A673 (cell line): ENCODE results near the gene ADCY4. TPM values are rescaled to one million over a fixed set of nuclear protein-coding genes. Genes with fewer than 3 reads are reported as not detected.

Source experiments
- BruUV-seq: library from RNA; stranded (reverse); fragments of 400-500 nt; replicated peaks from 2 replicates; lab custom pipeline; 2021; lab: Mats Ljungman, UMichigan
- CTCF ChIA-PET: fragments of 300-600 bp; sonication (Branson Sonifier 250); formaldehyde crosslinking; loops from one replicate; lab custom pipeline; 2022; ENCODE audit warnings: antibody characterized with exemption; lab: Charles Lee
- POLR2A ChIA-PET: fragments of 300-600 bp; sonication (Branson Sonifier 250); formaldehyde crosslinking; loops from one replicate; lab custom pipeline; 2022; ENCODE audit warnings: antibody characterized with exemption; ENCODE audit not compliant: low non-redundant PET; lab: Charles Lee
- DNase-seq: peaks from one replicate; pipeline ENCODE4 v3.0.0-alpha.2; 2015; ENCODE audit warnings: low spot score
- H3K27ac ChIP-seq: fragments of 200-600 bp; sonication (generic); 2 replicates; pipeline ENCODE4 v1.5.1; 2016; ENCODE audit warnings: mixed run types, low read depth, mild to moderate bottlenecking, mixed read lengths, antibody characterized with exemption, low read length; ENCODE audit not compliant: poor library complexity, severe bottlenecking
- H3K27me3 ChIP-seq: fragments of 200-600 bp; sonication (generic); replicated peaks from 2 replicates; pipeline ENCODE4 v1.6.1; 2017; ENCODE audit warnings: mixed run types, low read depth, mild to moderate bottlenecking, mixed read lengths, antibody characterized with exemption, low read length; ENCODE audit not compliant: insufficient read depth, poor library complexity
- H3K36me3 ChIP-seq: fragments of 200-600 bp; sonication (generic); 2 replicates; pipeline ENCODE4 v1.6.1; 2016; ENCODE audit warnings: mixed run types, mild to moderate bottlenecking, mixed read lengths, antibody characterized with exemption, low read length; ENCODE audit not compliant: insufficient read depth, poor library complexity, severe bottlenecking
- H3K4me1 ChIP-seq: fragments of 200-600 bp; sonication (generic); 2 replicates; pipeline ENCODE4 v1.6.1; 2017; ENCODE audit warnings: mixed run types, mild to moderate bottlenecking, mixed read lengths, antibody characterized with exemption, low read length; ENCODE audit not compliant: insufficient read depth, poor library complexity, severe bottlenecking
- H3K4me3 ChIP-seq: fragments of 200-600 bp; sonication (generic); 2 replicates; pipeline ENCODE4 v1.5.1; 2016; ENCODE audit warnings: low read depth, mixed run types, mild to moderate bottlenecking, mixed read lengths, low read length; ENCODE audit not compliant: poor library complexity, severe bottlenecking
- H3K9me3 ChIP-seq: fragments of 200-600 bp; sonication (generic); 2 replicates; pipeline ENCODE4 v1.6.1; 2016; ENCODE audit warnings: mixed run types, low read depth, mild to moderate bottlenecking, mixed read lengths, antibody characterized with exemption, low read length; ENCODE audit not compliant: poor library complexity, severe bottlenecking
- CTCF ChIP-seq: fragments of 300-800, 200-600 bp; sonication (generic); conservative IDR thresholded peaks from 2 replicates; pipeline ENCODE4 v1.5.1; 2017; ENCODE audit warnings: low read depth, mild to moderate bottlenecking, antibody characterized with exemption, low read length, moderate library complexity, mixed read lengths
- EZH2 ChIP-seq: fragments of 200-600 bp; sonication (generic); IDR thresholded peaks from 2 replicates; pipeline ENCODE4 v1.6.1; 2017; ENCODE audit warnings: borderline replicate concordance, low read depth, mild to moderate bottlenecking, mixed read lengths, antibody characterized with exemption, low read length; ENCODE audit not compliant: poor library complexity, severe bottlenecking
- intact Hi-C: fragments of 100-400 bp; cut with micrococcal nuclease; formaldehyde crosslinking; loops from one replicate; pipeline ENCODE4 v1.10.0; 2022; ENCODE audit not compliant: unreplicated experiment
- total RNA-seq: library from RNA; stranded (reverse); gene quantifications from 2 replicates; pipeline ENCODE4 v1.2.3, GENCODE V29; 2021

The ADCY4 gene
- total RNA-seq, 1 experiment from 2014 or later, result 0.84 TPM

GRCh38 chr14:24337824-24338175 is 2.9 kb upstream of the ADCY4 start:
- intact Hi-C loops, result no loop called here
- ChIA-PET POLR2A (no interaction called here), CTCF (no interaction called here)
- Histone ChIP-seq H3K36me3 (no peaks in the 10 kb centered on the region), H3K27ac (no peak overlapping the region), H3K4me3 (no peak overlapping the region), H3K9me3 (no peaks in the 10 kb centered on the region), H3K27me3 (no peaks in the 10 kb centered on the region), H3K4me1 (peaks cover 10% of the 10 kb centered on the region)
- TF ChIP-seq EZH2 (no peak), CTCF (no peak)
- DNase-seq, result no peak
- BruUV-seq, result no TSS peak

- Histone ChIP-seq H3K27me3 (no peaks in the 10 kb centered on the region), H3K9me3 (no peaks in the 10 kb centered on the region), H3K27ac (no peak overlapping the region), H3K4me1 (peaks cover 10% of the 10 kb centered on the region), H3K36me3 (no peaks in the 10 kb centered on the region), H3K4me3 (no peak overlapping the region)
- intact Hi-C loops, result no loop called here
- ChIA-PET POLR2A (interaction anchor here (0.9 kb wide), 1 partner anchor 50 kb away, joined by 3 read pairs; no protein-coding TSS in a partner anchor), CTCF (interaction anchor here (0.6 kb wide), 1 partner anchor 94 kb away, joined by 4 read pairs; no protein-coding TSS in a partner anchor)
- no TSS peak for BruUV-seq
- DNase-seq, result no peak
- TF ChIP-seq CTCF, result no peak
- no peak for TF ChIP-seq EZH2
These were observed 2.4 kb upstream of the ADCY4 start for GRCh38 chr14:24337144-24337823.

GRCh38 chr14:24335461-24336171 is 745 bp upstream of the ADCY4 start:
- Histone ChIP-seq H3K9me3 (no peaks in the 10 kb centered on the region), H3K27ac (no peak overlapping the region), H3K4me3 (no peak overlapping the region), H3K36me3 (no peaks in the 10 kb centered on the region), H3K4me1 (peaks cover 10% of the 10 kb centered on the region), H3K27me3 (no peaks in the 10 kb centered on the region)
- BruUV-seq, result no TSS peak
- ChIA-PET CTCF (interaction anchor here (4.8 kb wide), 1 partner anchor 95 kb away, joined by 101 read pairs; the partner anchor contains the start of genes CBLN3 and KHNYN), POLR2A (no interaction called here)
- intact Hi-C loops, result no loop called here
- TF ChIP-seq EZH2, result no peak
- TF ChIP-seq CTCF, result no peak
- no peak for DNase-seq
